Measurements from ENCODE around the gene IGSF21.

The IGSF21 gene

GRCh38 chr1:18120638-18121037 lies 13.0 kb downstream of the IGSF21 start:
- no peak for DNase-seq

DNA sequence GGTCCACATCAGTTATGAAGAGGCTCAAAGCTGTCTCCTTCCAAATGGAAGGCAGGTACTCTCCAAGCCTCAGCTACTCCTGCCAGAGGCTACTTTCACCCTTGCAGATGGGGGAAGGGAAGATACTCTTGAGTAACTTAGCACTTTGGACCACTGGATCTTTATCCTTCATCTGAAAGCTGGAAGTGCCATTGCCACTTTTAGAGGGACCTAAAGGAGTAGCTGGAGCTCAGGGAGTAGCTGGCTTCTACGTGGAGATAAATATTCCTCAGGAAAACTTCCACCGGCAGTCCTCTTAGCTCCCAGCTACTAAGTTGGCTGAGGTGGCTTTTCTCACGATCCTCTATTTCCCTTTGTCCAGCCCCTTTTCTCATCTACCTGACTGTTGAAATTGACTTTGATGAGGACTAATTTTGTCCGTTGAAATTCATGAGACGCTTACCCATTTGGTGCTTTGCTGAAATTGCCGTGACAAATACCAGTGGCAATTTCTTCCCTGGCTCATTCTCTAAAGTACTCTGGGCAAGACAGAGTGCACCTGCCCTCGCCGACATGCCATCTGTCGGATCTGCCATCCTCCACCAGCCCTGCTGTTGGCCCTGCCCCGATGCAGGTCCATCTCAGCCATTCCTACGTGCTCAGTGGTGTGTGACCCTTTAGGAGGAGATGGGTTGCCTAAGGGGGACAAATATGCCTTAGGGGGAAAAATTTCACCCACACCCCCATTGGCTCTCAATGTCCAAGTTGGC lies 13.6 kb downstream of the IGSF21 start:
- peak; percentile 36 for DNase-seq

DNA sequence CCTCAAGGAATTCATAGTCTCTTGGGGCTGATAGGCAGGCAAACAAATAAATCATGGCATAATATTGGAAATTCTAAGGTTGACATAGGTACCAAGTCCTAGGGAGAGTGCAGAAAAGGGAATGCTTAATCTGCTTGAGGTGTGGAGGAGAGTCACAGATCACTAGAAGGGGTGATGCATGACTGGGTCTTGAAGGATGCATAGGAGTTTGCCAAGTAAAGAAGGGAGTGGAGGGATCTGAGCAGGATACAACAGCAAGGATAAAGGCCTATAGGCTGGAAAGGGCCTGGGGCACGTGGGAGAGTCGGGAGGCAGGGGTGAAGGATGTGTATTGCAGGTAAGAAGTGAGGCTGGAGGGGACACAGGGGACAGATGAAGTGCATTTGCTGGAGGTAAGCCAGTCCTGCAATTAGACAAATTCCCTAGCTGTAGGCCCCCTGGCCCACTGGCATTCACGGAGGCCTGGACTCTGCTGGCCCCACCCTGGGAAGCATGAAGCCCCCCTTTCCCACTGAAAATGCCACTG lies 15.9 kb downstream of the IGSF21 start:
- no peak for DNase-seq

GRCh38 chr1:18124977-18125376 lies 17.4 kb downstream of the IGSF21 start:
- DNase-seq, result no peak

GRCh38 chr1:18126616-18127015 lies 19.0 kb downstream of the IGSF21 start:
- DNase-seq, result peak; percentile 49

- no peak for DNase-seq
These were observed 20.7 kb downstream of the IGSF21 start for GRCh38 chr1:18128298-18128697.

- no peak for DNase-seq
These were observed 22.8 kb downstream of the IGSF21 start for GRCh38 chr1:18130356-18130755.

DNA sequence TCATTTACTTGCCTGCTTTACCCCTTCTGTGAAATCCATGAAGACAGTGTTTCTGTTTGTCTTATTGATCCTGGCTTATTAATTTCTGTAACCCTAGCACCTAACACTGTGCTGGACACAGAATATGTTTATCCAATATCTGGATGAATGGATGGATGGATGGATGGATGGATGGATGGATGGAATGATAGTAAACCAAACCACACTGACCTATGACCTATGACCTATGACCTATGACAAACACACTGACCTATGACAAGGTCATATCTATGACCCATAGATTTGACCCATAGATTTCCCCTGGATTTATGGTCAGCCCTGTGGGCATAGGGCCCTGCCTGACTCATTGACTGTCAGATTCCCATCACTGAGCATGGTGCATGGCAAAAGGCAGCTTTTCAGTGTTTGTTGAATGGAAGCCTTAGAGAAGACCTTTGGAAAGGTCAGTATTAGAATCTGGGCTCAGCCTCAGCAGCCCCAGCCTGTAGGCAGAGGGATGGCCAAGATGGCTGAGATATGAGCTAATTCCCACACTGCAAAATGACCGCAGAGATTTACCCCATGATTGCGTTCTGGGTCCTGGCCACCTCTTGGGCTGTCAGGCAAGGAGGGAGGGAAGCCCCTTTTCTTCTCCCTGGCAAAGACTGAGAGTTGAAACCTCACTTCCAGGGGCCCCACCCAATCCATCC lies 24.6 kb downstream of the IGSF21 start:
- no peak for DNase-seq

GRCh38 chr1:18132711-18133541 lies 25.3 kb downstream of the IGSF21 start:
- DNase-seq, result no peak

- peak; percentile 78 for DNase-seq
These were observed 26.9 kb downstream of the IGSF21 start for GRCh38 chr1:18134324-18135046.

DNA sequence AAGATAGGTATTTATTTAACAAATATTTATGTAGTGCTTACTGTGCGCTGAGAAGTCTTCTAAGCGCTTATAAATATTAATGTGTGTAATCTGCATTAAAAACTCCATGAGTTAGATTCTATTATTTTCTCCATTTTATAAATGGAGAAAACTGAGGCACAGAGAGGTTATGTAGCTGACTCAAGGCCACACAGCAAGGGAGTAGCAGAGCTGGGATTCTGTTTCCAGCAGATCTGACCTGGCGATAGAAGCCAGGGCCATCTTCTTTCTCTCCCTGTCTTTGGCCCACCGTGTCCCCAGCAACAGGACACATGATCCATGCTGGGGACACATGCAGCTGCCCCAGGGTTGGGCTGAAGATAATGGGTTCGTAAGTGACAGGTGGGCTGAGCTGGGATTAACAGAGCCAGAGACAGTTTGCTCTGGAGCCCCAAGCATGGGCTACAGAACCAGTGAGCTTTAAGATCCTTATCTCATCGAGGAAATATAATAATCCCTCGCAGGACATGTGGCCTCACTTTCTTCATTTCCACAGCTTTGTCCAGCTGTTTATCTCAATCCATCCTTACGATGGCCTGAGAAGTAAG lies 30.3 kb downstream of the IGSF21 start:
- no peak for DNase-seq

DNA sequence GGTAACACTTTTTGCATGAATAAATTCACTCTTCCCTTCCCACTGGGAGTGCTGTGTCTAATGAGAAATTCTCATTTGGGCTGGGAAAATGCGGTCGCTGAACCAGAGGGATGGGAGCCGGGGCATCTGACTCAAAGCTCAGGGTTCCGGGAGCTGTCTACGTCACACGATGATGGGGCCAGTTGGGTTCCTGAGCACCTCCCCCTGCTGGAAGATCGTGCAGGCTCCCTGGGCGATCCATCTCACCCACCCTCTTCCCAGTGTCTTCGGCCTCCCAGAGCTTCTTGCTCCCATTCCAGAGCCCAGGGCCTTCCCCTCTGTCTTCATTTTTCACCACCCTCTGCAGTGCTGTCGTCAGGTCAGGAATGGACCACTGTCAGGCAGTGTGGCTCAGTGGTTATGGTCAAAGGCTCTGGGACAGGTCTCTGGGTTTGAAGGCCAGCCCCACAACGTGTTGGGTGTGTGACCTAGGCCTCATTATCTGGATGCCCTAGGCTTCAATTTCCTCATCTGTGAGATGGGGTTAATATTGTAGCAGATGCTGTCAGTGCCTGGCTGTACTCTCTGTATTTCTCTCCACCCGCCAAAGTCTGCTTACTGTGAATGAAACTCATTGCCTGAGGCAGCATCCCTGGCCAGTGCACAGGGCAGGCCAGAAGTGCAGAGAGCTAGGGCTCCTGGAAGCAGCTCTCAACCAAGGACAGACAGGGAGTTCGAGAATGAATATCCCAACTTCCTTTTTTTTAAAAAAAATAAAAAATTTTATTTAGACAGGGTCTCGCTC lies 31.8 kb downstream of the IGSF21 start:
- DNase-seq, result no peak

- no peak for DNase-seq
These were observed 32.8 kb downstream of the IGSF21 start for GRCh38 chr1:18140411-18140810.

DNA sequence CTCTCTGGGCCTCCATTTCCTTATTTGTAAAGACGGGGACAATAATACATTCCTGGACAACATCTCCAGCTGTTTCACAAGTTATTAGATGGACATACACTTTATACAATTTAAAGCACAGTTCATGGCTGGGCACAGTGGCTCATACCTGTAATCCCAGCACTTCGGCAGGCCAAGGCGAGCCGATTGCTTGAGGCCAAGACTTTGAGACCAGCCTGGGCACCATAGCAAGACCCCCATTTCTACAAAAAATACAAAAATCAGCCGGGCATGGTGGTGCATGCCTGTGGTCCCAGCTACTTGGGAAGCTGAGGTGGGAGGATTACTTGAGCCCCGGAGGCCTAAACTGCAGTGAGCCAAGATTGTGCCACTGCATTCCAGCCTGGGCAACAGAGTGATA lies 34.1 kb downstream of the IGSF21 start:
- DNase-seq, result no peak

DNA sequence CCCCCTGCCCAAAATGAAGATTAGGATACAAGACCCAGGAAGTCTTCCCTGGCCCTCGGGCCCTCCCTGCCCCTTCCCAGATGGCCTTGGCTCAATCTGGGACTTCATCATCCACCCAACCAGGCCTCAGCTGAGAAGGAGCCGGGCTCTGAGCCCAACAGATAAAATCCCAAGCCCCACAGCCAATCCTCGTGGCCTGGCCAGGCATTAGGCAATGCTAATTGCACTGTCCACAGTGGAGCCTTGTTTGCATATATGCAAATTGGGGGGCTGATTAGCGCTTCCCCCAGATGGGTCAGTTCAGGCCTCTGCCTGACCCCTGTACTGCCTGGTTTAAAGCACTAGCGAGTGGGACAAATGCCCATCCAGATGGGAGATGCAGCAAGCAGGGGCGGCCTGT lies 34.9 kb downstream of the IGSF21 start:
- DNase-seq, result no peak

- DNase-seq, result no peak
These were observed 35.4 kb downstream of the IGSF21 start for GRCh38 chr1:18142969-18143368.

GRCh38 chr1:18144062-18144461 lies 36.5 kb downstream of the IGSF21 start:
- no peak for DNase-seq

DNA sequence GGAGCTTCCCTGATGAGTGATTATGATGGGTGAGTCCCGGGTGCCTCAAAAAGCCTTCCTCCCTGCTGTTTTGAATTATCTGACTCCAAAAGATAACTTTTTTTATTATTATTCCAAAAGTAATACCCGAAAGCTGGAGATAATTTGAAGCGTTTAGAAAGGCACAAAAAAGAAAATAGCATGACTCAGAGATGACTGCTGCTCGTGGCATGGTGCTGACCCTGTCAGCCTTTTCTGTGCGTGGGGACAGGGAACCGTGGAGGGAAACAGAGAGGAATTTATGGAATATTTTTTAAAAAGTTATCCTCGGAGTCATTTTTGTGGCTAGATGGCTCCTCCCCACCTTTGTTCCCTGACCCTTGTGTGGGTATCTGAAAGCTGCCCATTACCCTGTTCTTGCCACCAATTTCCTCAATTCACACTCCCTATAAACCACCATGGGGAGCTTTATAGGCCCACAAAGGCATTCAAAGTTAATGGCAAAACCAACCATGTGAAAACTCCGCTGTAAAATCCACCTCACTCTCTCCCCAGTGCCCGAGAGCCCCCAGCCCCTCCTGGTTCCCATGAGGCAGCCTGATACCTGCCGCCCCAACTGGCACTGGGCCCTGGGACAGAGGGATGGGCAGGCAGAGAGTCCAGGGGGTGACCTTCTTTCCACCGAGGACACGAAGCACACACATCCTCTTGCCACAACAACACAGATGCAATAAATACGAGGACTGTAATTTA lies 37.5 kb downstream of the IGSF21 start:
- DNase-seq, result no peak

DNA sequence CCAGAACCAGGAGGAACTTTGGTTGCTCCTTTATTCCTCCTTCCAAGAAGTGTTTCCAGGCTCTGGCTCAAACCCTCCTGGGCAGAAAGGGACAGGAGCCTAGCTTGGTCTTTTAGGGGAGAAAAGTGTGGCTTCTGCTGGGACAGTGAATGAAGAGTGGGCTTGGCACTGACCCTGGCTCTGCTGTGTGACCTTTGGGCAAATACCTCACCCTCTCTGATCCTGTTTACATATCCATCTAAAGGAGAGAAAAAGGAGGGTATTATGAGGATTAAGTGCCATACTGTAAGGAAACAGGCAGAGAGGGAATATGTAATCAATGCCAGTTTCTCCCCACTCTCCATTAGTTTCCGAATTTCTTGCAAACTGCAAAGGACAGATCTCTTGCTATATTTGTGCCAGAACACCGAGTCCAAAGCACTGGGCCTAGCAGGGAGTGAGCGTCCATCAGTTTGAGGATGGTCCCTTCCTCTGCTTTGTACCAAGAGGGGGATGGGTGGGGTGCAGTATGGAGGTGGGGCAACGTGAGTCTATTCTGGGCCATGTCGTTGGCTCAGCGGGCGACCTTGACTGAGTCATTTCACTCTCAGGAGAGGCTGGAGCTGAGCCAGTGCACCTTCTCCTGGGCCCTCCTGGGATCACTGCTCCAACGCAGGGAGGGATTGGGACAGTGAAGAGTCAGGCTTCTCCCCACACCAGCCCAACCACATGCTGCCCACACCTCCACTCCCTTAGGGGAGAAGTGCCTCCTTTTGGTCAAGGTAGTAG lies 38.4 kb downstream of the IGSF21 start:
- no peak for DNase-seq

- DNase-seq, result no peak
These were observed 39.3 kb downstream of the IGSF21 start for GRCh38 chr1:18146886-18147285.

Measured in NCI-H510A treated with DMSO at 0.1 percent for 48 hours (cell line).